Fibroblast of lung (primary cell): ENCODE measurements around the gene GLP2R. TPM values are rescaled to one million over a fixed set of nuclear protein-coding genes. Genes with fewer than 3 reads are reported as not detected.

Experiments
- DNase-seq, 2 donors: peaks; one replicate each; pipeline versions ENCODE4 v3.0.0 to v3.0.0-alpha.2; 2010; ENCODE audit warnings: low read depth in 2 of 2
- H2AFZ ChIP-seq: 2 replicates; pipeline ENCODE4 v1.5.1; 2012; ENCODE audit warnings: low read length, control low read depth, inconsistent platforms
- H3K27ac ChIP-seq: 2 replicates; pipeline ENCODE4 v1.5.1; 2011; ENCODE audit warnings: low read length, control low read depth; ENCODE audit not compliant: insufficient read depth
- H3K27me3 ChIP-seq: 2 replicates; pipeline ENCODE4 v1.5.1; 2011; ENCODE audit warnings: mild to moderate bottlenecking, low read length; ENCODE audit not compliant: control insufficient read depth, insufficient read depth
- H3K36me3 ChIP-seq: 2 replicates; pipeline ENCODE4 v1.5.1; 2011; ENCODE audit warnings: low read length; ENCODE audit not compliant: control insufficient read depth, insufficient read depth
- H3K4me1 ChIP-seq: 2 replicates; pipeline ENCODE4 v1.5.1; 2011; ENCODE audit warnings: low read length; ENCODE audit not compliant: control insufficient read depth, insufficient read depth; ENCODE audit errors: extremely low read depth
- H3K4me2 ChIP-seq: 2 replicates; pipeline ENCODE4 v1.5.1; 2011; ENCODE audit warnings: low read length, control low read depth; ENCODE audit not compliant: insufficient read depth; ENCODE audit errors: extremely low read depth
- H3K4me3 ChIP-seq, 4 experiments: fragments of 200-600 bp in 1 of 4; sonication (generic) in 1 of 4; replicated peaks in 1 of 4; 2 replicates each; pipeline ENCODE4 v1.5.1; 2011 to 2016; ENCODE audit warnings: low read length in 4 of 4, low read depth in 3 of 4, mild to moderate bottlenecking in 3 of 4, control low read depth in 2 of 4, inconsistent platforms in 1 of 4, mixed read lengths in 1 of 4; ENCODE audit not compliant: insufficient read depth in 1 of 4; ENCODE audit errors: control extremely low read depth in 1 of 4
- H3K79me2 ChIP-seq: 2 replicates; pipeline ENCODE4 v1.5.1; 2012; ENCODE audit warnings: mild to moderate bottlenecking, low read length, inconsistent platforms; ENCODE audit not compliant: control insufficient read depth, insufficient read depth
- H3K9ac ChIP-seq: 2 replicates; pipeline ENCODE4 v1.5.1; 2011; ENCODE audit warnings: mild to moderate bottlenecking, low read length, control low read depth; ENCODE audit not compliant: insufficient read depth
- H3K9me3 ChIP-seq: 2 replicates; pipeline ENCODE4 v1.5.1; 2012; ENCODE audit warnings: low read depth, low read length; ENCODE audit not compliant: control insufficient read depth, insufficient read depth
- H4K20me1 ChIP-seq: 2 replicates; pipeline ENCODE4 v1.5.1; 2011; ENCODE audit warnings: low read length; ENCODE audit not compliant: control insufficient read depth, insufficient read depth; ENCODE audit errors: extremely low read depth
- CTCF ChIP-seq, 2 donors: IDR thresholded peaks in 1 of 2; conservative IDR thresholded peaks in 1 of 2; 1 replicate in 1 of 2; 2 replicates in 1 of 2; pipeline ENCODE4 v1.5.1; 2011 to 2012; ENCODE audit warnings: low read length in 2 of 2, control low read depth in 1 of 2, inconsistent platforms in 1 of 2, low read depth in 1 of 2, mild to moderate bottlenecking in 1 of 2
- EZH2 ChIP-seq: IDR thresholded peaks from 2 replicates; pipeline ENCODE4 v1.5.1; 2012; ENCODE audit warnings: low read length, control low read depth, mild to moderate bottlenecking; ENCODE audit errors: missing control alignments
- polyA minus RNA-seq: library from RNA; depleted of rRNA, polyadenylated mRNA; stranded (reverse); fragments of >200 nt; gene quantifications from 2 replicates; pipeline ENCODE4 v1.2.3, GENCODE V29; 2011; ENCODE audit warnings: low replicate concordance
- polyA plus RNA-seq, 2 donors: library from polyadenylated mRNA; depleted of rRNA in 1 of 2; stranded (reverse) in 1 of 2; unstranded in 1 of 2; fragments of >200 nt; gene quantifications; 2 replicates each; pipeline ENCODE4 v1.2.1, GENCODE V29; 2011 to 2012; ENCODE audit warnings: missing spikeins in 1 of 2
- total RNA-seq: library from RNA; depleted of rRNA; stranded (reverse); fragments of >200 nt; gene quantifications from 2 replicates; pipeline ENCODE4 v1.2.1, GENCODE V29; 2014

Gene GLP2R
- total RNA-seq (not detected in 2 replicates), polyA plus RNA-seq (not detected in 2 replicates), polyA minus RNA-seq (not detected in 2 replicates)
- not detected in 2 replicates for polyA plus RNA-seq (2012)

- no peak for DNase-seq
- no peaks in the 10 kb centered on the region for H3K4me1 ChIP-seq
- H3K9ac ChIP-seq, result no peak within 1 kb of the TSS
- no peak within 1 kb of the TSS for H3K4me2 ChIP-seq
- TF ChIP-seq EZH2, result no peak
- H3K9me3 ChIP-seq, result no peaks in the 10 kb centered on the region
- no peak within 1 kb of the TSS for H3K27ac ChIP-seq
- H3K36me3 ChIP-seq, result no peaks in the 10 kb centered on the region
- H2AFZ ChIP-seq, result no peak within 1 kb of the TSS
- no peaks in the 10 kb centered on the region for H4K20me1 ChIP-seq
- no peak within 1 kb of the TSS for H3K4me3 ChIP-seq
- H3K79me2 ChIP-seq, result no peaks in the 10 kb centered on the region
- no peaks in the 10 kb centered on the region for H3K27me3 ChIP-seq
Measured at GRCh38 chr17:9825641-9826150, at the start of gene GLP2R. GLP2R (plus strand) TSS chr17:9825924; CDS start chr17:9826064, 140 bp downstream.

GRCh38 chr17:9776911-9777310 is 48.8 kb upstream of the GLP2R start:
- Histone ChIP-seq H3K9me3 (no peaks in the 10 kb centered on the region), H3K4me2 (no peak overlapping the region), H3K9ac (no peak overlapping the region), H3K27ac (no peak overlapping the region), H3K4me1 (no peaks in the 10 kb centered on the region), H4K20me1 (no peaks in the 10 kb centered on the region), H2AFZ (no peak overlapping the region), H3K27me3 (no peaks in the 10 kb centered on the region), H3K4me3 (no peak overlapping the region), H3K36me3 (no peaks in the 10 kb centered on the region), H3K79me2 (no peaks in the 10 kb centered on the region)
- TF ChIP-seq EZH2 (no peak), CTCF (conservative IDR thresholded peaks at IDR 0.05 in 1 of 2, IDR thresholded peaks at IDR 0.05 in 1 of 2; ENCODE audit: low read depth in 1 of 2, low read length in 2 of 2) (no peak)
- no peak for DNase-seq

- H3K9me3 ChIP-seq, result no peaks in the 10 kb centered on the region
- no peaks in the 10 kb centered on the region for H3K36me3 ChIP-seq
- TF ChIP-seq EZH2, result no peak
- no peak for TF ChIP-seq CTCF (conservative IDR thresholded peaks at IDR 0.05 in 1 of 2, IDR thresholded peaks at IDR 0.05 in 1 of 2; ENCODE audit: low read depth in 1 of 2, low read length in 2 of 2)
- no peaks in the 10 kb centered on the region for H3K27me3 ChIP-seq
- no peak overlapping the region for H3K4me3 ChIP-seq
- H3K4me2 ChIP-seq, result no peak overlapping the region
- no peaks in the 10 kb centered on the region for H3K79me2 ChIP-seq
- no peak for DNase-seq
- no peaks in the 10 kb centered on the region for H3K4me1 ChIP-seq
- H2AFZ ChIP-seq, result no peak overlapping the region
- H4K20me1 ChIP-seq, result no peaks in the 10 kb centered on the region
- H3K27ac ChIP-seq, result no peak overlapping the region
- H3K9ac ChIP-seq, result no peak overlapping the region
Measured at GRCh38 chr17:9780552-9780951, 45.2 kb upstream of the GLP2R start.
